Adrenal gland (tissue), 5 donors: ENCODE data around the gene LIAS.

ENCODE experiments used
- POLR2A ChIP-seq, 2 donors: fragments of 450-650 bp; IDR thresholded peaks; one replicate each; pipeline ENCODE4 v1.6.1; 2017; ENCODE audit warnings: antibody characterized with exemption in 2 of 2, mild to moderate bottlenecking in 2 of 2, moderate library complexity in 1 of 2
- TF ChIP-seq, protein P1 (sequence below), 6 experiments: fragments of 450-650 bp in 4 of 6; fragments of 200-600 bp in 2 of 6; sonication (generic) in 1 of 6; IDR thresholded peaks; 1 replicate in 5 of 6; 2 replicates in 1 of 6; pipeline versions ENCODE4 v1.5.1 to v1.8.0; 2016 to 2021; ENCODE audit warnings: antibody characterized with exemption in 6 of 6, mild to moderate bottlenecking in 2 of 6, moderate library complexity in 1 of 6
- donor health status: DM: no; HTN: no; CAD: no.

- no peak for TF ChIP-seq POLR2A (IDR thresholded peaks at IDR 0.05)
- TF ChIP-seq, protein P1, sequence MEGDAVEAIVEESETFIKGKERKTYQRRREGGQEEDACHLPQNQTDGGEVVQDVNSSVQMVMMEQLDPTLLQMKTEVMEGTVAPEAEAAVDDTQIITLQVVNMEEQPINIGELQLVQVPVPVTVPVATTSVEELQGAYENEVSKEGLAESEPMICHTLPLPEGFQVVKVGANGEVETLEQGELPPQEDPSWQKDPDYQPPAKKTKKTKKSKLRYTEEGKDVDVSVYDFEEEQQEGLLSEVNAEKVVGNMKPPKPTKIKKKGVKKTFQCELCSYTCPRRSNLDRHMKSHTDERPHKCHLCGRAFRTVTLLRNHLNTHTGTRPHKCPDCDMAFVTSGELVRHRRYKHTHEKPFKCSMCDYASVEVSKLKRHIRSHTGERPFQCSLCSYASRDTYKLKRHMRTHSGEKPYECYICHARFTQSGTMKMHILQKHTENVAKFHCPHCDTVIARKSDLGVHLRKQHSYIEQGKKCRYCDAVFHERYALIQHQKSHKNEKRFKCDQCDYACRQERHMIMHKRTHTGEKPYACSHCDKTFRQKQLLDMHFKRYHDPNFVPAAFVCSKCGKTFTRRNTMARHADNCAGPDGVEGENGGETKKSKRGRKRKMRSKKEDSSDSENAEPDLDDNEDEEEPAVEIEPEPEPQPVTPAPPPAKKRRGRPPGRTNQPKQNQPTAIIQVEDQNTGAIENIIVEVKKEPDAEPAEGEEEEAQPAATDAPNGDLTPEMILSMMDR (IDR thresholded peaks at IDR 0.05): no peak
Measured at GRCh38 chr4:39441593-39441992, 17.3 kb upstream of the LIAS start.
